Glutamatergic neuron (in vitro differentiated cells): ENCODE data around the gene BRINP2. TPM values are rescaled to one million over a fixed set of nuclear protein-coding genes. Genes with fewer than 3 reads are reported as not detected.

Source experiments
- DNase-seq: peaks from one replicate; pipeline ENCODE4 v3.0.0; 2022
- H3K27ac Mint-ChIP-seq: one replicate; pipeline ENCODE4 v1.8.0; 2020; ENCODE audit warnings: mild to moderate bottlenecking, mixed read lengths, inconsistent platforms; ENCODE audit not compliant: unreplicated experiment
- H3K27me3 Mint-ChIP-seq: one replicate; pipeline ENCODE4 v1.8.0; 2020; ENCODE audit warnings: mild to moderate bottlenecking, moderate library complexity, mixed read lengths, inconsistent platforms; ENCODE audit not compliant: unreplicated experiment
- H3K36me3 Mint-ChIP-seq: one replicate; pipeline ENCODE4 v1.8.0; 2020; ENCODE audit warnings: mild to moderate bottlenecking, mixed read lengths, inconsistent platforms; ENCODE audit not compliant: unreplicated experiment
- H3K4me1 Mint-ChIP-seq: one replicate; pipeline ENCODE4 v1.8.0; 2020; ENCODE audit warnings: mild to moderate bottlenecking, low read depth, mixed read lengths, inconsistent platforms; ENCODE audit not compliant: unreplicated experiment
- H3K4me3 Mint-ChIP-seq: one replicate; pipeline ENCODE4 v1.8.0; 2020; ENCODE audit warnings: mild to moderate bottlenecking, mixed read lengths, inconsistent platforms; ENCODE audit not compliant: unreplicated experiment
- H3K9me3 Mint-ChIP-seq: one replicate; pipeline ENCODE4 v1.8.0; 2020; ENCODE audit warnings: mild to moderate bottlenecking, moderate library complexity, mixed read lengths, inconsistent platforms; ENCODE audit not compliant: unreplicated experiment
- total RNA-seq: library from RNA; stranded (reverse); fragmentation: NEBNext Ultra II Directional; extraction: Animal tissue kit (Norgen Biotek cat#: 25700); gene quantifications from one replicate; pipeline ENCODE4 v1.2.1, GENCODE V29; 2021; ENCODE audit not compliant: unreplicated experiment
- TF ChIP-seq, protein P1 (sequence below): fragments of 200-600 bp; sonication (generic); IDR thresholded peaks from one replicate; pipeline ENCODE4 v1.5.0; 2021; ENCODE audit not compliant: partially characterized antibody, unreplicated experiment

BRINP2 gene
- total RNA-seq, 1 donor from 2014 or later: 1.7 TPM

GRCh38 chr1:177248258-177248657 lies 77.5 kb downstream of the BRINP2 start:
- DNase-seq: no peak
- H3K36me3 Mint-ChIP-seq: no peaks in the 10 kb centered on the region
- no peaks in the 10 kb centered on the region for H3K4me1 Mint-ChIP-seq
- no peaks in the 10 kb centered on the region for H3K9me3 Mint-ChIP-seq
- H3K27ac Mint-ChIP-seq: no peak overlapping the region
- H3K27me3 Mint-ChIP-seq: no peaks in the 10 kb centered on the region
- TF ChIP-seq, protein P1, sequence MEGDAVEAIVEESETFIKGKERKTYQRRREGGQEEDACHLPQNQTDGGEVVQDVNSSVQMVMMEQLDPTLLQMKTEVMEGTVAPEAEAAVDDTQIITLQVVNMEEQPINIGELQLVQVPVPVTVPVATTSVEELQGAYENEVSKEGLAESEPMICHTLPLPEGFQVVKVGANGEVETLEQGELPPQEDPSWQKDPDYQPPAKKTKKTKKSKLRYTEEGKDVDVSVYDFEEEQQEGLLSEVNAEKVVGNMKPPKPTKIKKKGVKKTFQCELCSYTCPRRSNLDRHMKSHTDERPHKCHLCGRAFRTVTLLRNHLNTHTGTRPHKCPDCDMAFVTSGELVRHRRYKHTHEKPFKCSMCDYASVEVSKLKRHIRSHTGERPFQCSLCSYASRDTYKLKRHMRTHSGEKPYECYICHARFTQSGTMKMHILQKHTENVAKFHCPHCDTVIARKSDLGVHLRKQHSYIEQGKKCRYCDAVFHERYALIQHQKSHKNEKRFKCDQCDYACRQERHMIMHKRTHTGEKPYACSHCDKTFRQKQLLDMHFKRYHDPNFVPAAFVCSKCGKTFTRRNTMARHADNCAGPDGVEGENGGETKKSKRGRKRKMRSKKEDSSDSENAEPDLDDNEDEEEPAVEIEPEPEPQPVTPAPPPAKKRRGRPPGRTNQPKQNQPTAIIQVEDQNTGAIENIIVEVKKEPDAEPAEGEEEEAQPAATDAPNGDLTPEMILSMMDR: no peak
- H3K4me3 Mint-ChIP-seq: no peak overlapping the region

- Mint-ChIP-seq H3K27me3 (no peaks in the 10 kb centered on the region), H3K4me1 (no peaks in the 10 kb centered on the region), H3K4me3 (no peak overlapping the region), H3K27ac (no peak overlapping the region), H3K9me3 (no peaks in the 10 kb centered on the region), H3K36me3 (no peaks in the 10 kb centered on the region)
- TF ChIP-seq, protein P1: no peak
- no peak for DNase-seq
Observed at GRCh38 chr1:177249231-177249630, 78.5 kb downstream of the BRINP2 start.

DNA sequence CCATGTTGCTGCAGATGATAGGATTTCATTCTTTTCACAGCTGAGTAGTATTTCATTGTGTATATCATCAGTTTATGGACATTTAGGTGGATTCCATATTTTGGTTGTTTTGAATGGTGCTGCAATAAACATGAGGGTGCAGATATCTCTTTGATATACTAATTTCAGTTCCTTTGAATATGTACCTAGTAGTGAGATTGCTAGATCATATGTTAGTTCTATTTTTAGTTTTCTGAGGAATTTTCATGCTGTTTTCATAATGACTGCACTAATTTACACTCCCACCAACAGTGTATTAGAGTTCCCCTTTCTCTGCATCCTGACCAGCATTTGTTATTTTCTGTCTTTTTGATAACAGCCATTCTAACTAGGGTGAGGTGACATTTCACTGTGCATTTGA lies 82.1 kb downstream of the BRINP2 start:
- Mint-ChIP-seq H3K4me1 (peaks cover 15% of the 10 kb centered on the region), H3K36me3 (no peaks in the 10 kb centered on the region), H3K27me3 (no peaks in the 10 kb centered on the region), H3K9me3 (peaks cover 4% of the 10 kb centered on the region), H3K4me3 (no peak overlapping the region), H3K27ac (no peak overlapping the region)
- TF ChIP-seq, protein P1: no peak
- DNase-seq: no peak

GRCh38 chr1:177255411-177255810 lies 84.7 kb downstream of the BRINP2 start:
- Mint-ChIP-seq H3K4me3 (no peak overlapping the region), H3K4me1 (peaks cover 15% of the 10 kb centered on the region), H3K36me3 (no peaks in the 10 kb centered on the region), H3K27ac (no peak overlapping the region), H3K9me3 (peaks cover 4% of the 10 kb centered on the region), H3K27me3 (no peaks in the 10 kb centered on the region)
- TF ChIP-seq, protein P1: no peak
- no peak for DNase-seq

GRCh38 chr1:177256153-177257075 lies 85.7 kb downstream of the BRINP2 start:
- H3K4me3 Mint-ChIP-seq: peak overlapping the region; percentile 47
- DNase-seq: peak; percentile 71
- TF ChIP-seq, protein P1: peak; percentile 64
- peaks cover 15% of the 10 kb centered on the region for H3K4me1 Mint-ChIP-seq
- peaks cover 4% of the 10 kb centered on the region for H3K9me3 Mint-ChIP-seq
- H3K36me3 Mint-ChIP-seq: no peaks in the 10 kb centered on the region
- no peaks in the 10 kb centered on the region for H3K27me3 Mint-ChIP-seq
- peak overlapping the region; percentile 50 for H3K27ac Mint-ChIP-seq
